ENCODE measurements around the gene SLC26A4. TPM values are rescaled to one million over a fixed set of nuclear protein-coding genes. Genes with fewer than 3 reads are reported as not detected.

Gene SLC26A4
- total RNA-seq, 1 donor from 2014 or later, result 0.67 TPM

GRCh38 chr7:107659666-107660065 is 962 bp upstream of the SLC26A4 start:
- DNase-seq (ENCODE audit: low spot score), result no peak

DNA sequence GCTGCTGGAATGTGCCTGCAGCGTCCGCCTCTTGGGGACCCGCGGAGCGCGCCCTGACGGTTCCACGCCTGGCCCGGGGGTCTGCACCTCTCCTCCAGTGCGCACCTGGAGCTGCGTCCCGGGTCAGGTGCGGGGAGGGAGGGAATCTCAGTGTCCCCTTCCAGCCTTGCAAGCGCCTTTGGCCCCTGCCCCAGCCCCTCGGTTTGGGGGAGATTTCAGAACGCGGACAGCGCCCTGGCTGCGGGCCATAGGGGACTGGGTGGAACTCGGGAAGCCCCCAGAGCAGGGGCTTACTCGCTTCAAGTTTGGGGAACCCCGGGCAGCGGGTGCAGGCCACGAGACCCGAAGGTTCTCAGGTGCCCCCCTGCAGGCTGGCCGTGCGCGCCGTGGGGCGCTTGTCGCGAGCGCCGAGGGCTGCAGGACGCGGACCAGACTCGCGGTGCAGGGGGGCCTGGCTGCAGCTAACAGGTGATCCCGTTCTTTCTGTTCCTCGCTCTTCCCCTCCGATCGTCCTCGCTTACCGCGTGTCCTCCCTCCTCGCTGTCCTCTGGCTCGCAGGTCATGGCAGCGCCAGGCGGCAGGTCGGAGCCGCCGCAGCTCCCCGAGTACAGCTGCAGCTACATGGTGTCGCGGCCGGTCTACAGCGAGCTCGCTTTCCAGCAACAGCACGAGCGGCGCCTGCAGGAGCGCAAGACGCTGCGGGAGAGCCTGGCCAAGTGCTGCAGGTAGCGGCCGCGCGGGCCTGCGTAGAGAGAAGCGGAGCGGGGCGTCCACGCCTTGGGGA is 645 bp downstream of the SLC26A4 start:
- no peak for DNase-seq (ENCODE audit: low spot score)

GRCh38 chr7:107661865-107662379 is 1.3 kb downstream of the SLC26A4 start:
- DNase-seq (ENCODE audit: low spot score), result no peak

DNA sequence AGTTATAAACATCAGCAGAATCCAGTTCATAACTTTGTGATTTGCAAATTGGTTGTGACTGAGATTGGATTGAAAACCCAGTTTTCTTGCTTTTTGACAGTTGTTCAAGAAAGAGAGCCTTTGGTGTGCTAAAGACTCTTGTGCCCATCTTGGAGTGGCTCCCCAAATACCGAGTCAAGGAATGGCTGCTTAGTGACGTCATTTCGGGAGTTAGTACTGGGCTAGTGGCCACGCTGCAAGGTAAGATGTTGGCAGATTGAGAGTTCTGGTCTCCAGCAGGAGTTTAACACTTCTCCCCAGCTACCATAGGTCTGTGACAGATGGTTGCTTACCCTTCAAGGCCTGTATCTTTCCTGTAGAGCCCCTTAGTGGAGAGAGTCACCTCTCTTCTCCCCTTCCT is 2.6 kb downstream of the SLC26A4 start:
- no peak for DNase-seq (ENCODE audit: low spot score)

GRCh38 chr7:107666790-107667189 is 6.2 kb downstream of the SLC26A4 start:
- no peak for DNase-seq (ENCODE audit: low spot score)

- no peak for DNase-seq (ENCODE audit: low spot score)
Measured at GRCh38 chr7:107667341-107667740, 6.7 kb downstream of the SLC26A4 start.

DNA sequence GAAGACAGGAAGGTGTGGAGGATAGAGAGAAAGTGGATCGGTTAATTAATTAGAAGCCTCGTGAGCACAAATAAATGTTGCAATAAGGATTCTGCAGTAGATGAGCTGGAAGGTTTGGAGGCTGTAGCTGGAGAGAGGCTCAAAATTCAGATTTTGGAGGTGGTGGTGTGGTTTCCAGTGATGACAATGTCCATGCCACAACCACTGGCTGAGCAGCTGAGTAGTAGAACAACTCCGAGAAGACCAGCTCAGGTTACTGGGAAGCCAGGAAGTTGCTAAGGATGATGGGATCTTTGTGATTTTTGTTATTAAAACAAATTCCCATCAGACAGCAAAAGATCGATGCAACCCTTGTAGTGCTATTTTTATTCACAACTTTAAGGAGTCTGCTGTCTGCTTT is 7.7 kb downstream of the SLC26A4 start:
- DNase-seq (ENCODE audit: low spot score), result no peak

DNA sequence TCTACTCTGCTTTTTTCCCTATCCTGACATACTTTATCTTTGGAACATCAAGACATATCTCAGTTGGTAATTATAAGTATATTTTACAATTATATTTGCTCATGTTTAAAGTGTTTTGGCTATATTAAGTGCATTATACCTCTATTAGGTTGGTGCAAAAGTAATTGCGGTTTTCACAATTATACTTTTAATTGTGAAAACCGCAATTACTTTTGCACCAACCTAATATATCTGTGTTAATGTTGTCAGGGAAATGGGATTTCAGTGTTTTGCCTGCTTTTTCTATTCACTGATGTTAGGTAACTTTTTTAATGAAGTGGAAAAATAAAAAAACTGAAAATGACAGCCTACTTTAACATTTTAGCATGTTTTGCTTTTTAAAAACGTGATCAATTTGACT is 11.6 kb downstream of the SLC26A4 start:
- no peak for DNase-seq (ENCODE audit: low spot score)

DNA sequence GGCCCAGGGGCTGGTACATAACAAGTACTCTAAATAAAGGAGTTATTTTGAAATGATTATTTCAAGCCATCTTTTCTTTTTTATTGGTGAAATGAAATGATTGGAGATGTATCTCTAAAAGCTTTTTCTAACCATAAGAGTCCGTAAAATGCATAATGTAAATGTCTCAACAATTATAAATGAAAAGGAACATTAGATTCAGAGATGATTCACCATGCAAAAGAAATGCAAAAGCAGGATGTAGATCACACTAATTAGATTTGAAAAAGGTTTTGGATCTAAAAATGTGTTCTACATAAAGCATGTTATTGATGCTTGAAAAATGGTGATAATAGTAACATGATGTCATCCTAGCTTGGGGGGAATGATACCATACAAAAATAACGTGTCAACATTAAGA is 15.6 kb downstream of the SLC26A4 start:
- no peak for DNase-seq (ENCODE audit: low spot score)

DNA sequence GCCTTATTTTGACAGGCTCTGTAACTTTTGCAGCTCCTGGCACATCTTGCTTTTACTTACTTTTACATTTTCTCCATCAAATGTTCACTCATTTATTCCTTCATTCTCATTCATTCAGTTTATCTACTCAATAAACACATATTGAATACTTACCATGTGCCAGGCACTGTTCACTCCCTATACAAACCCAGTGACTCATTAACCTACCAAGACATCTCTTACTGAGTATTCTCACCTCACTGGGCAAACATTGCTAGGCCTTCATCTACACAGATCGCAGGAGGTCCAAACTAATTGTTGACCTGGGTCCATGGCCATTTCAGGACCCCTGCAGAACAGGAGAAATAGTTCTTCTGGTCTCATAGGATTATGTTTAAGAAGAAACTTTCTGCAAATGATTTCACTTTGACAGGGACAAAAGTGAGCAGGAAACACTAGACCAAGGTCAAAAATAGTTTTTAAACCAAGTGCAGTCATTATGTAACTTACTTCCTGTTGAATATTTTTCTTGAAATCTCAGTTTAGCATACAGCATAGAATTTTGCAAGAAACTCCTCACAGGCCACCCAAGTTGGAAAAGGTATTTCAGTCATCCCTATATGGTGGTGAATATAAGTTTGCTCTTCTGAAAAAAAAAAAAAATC is 17.6 kb downstream of the SLC26A4 start:
- no peak for DNase-seq (ENCODE audit: low spot score)

GRCh38 chr7:107680478-107680877 is 19.9 kb downstream of the SLC26A4 start:
- no peak for DNase-seq (ENCODE audit: low spot score)

DNA sequence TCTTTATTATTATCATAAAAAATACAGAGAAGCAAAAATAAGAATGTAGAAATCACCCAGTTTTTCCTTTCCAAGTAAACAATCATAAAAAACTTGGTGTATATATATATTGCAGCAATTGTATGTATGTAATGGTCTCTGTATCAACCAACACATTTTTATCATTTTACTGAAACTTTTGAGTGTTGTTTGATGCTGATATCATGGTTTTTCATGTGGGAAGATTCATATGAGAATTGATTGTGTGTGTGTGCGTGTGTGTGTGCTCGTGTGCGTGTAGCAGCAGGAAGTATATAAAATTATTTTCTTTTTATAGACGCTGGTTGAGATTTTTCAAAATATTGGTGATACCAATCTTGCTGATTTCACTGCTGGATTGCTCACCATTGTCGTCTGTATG is 22.3 kb downstream of the SLC26A4 start:
- DNase-seq (ENCODE audit: low spot score), result no peak

GRCh38 chr7:107684287-107684686 is 23.7 kb downstream of the SLC26A4 start:
- no peak for DNase-seq (ENCODE audit: low spot score)

DNA sequence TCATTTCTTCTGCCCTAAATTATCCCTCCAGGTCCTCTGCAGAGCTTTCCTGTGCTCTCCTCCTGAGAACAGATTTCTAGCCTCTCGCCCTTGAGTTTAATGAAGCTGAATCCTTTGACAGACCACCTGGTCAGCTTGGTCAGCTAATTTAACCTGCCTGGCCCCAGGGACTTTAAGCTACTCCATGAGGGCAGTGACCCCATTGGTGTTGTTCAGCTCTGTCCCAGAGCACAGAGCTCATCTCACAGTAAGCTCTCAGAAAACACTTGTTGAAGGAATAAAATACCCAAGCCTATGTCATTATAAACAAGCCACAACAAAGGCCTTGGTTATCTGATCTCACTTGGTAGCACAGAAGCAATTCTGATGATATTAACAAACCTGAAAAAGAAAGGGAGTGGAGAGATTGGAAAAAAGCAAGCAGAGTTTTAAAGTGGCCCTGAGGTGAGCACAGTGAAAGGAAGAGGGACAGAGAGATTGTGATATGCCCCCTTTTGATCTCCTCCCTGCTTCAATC is 24.4 kb downstream of the SLC26A4 start:
- no peak for DNase-seq (ENCODE audit: low spot score)

DNA sequence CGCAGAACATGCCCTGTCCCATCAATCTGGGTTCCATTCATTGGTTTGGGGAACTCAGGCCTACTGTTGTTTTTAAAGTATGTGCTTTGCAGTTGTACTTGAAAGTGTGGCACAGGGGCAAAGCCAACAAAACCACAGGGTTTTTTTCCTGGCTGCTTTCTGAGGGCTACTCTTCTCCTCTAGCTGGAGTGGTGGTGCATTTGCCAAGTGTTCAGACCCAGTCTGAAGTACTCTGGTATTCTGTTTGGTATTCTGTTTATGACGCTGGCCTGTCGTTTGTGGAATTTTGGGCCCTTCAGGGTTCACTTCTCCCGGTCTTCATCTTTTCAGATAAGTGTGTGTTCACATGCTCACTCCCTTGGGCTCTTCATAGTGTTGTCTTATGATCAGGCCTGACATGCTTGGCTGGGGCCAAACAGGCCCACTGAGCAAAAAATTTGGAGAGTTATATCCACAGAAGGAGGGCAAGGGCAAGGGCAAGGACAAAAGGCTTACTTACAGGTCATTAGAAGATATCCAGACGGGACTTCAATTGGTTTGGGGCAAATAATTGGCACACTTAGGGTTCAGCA is 26.3 kb downstream of the SLC26A4 start:
- no peak for DNase-seq (ENCODE audit: low spot score)

- DNase-seq (ENCODE audit: low spot score), result no peak
Measured at GRCh38 chr7:107687656-107688055, 27.0 kb downstream of the SLC26A4 start.

DNA sequence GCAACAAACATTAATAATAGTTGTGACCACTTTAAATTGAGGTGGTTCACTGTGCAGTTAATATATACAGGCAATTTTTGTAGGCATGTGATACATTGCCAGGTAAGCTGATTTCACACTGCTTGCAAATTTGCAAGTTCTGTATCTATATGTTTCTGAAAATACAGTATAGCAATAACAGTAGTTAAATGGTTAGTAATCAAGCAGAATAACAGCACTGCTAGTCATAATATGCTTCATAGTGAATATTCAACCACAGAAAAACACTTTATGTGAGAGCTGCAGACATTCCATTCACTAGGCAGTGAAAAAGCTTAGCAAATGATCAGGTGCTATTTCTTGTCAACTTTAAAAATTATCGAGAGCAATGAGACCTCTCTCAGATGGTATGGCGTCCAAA is 28.9 kb downstream of the SLC26A4 start:
- no peak for DNase-seq (ENCODE audit: low spot score)

DNA sequence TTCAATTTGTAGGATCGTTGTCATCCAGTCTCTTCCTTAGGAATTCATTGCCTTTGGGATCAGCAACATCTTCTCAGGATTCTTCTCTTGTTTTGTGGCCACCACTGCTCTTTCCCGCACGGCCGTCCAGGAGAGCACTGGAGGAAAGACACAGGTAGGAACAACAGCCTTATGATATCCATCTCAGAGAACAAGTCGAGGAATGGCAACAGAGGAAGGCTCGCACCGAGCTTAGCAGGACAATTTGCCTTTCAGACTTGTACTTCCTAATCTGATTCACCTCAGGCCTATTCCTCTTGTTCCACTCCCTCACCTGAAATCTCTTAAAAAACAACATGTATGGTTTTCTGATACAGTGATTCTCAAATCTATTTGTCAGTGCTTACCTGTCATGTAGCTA is 29.5 kb downstream of the SLC26A4 start:
- no peak for DNase-seq (ENCODE audit: low spot score)

DNA sequence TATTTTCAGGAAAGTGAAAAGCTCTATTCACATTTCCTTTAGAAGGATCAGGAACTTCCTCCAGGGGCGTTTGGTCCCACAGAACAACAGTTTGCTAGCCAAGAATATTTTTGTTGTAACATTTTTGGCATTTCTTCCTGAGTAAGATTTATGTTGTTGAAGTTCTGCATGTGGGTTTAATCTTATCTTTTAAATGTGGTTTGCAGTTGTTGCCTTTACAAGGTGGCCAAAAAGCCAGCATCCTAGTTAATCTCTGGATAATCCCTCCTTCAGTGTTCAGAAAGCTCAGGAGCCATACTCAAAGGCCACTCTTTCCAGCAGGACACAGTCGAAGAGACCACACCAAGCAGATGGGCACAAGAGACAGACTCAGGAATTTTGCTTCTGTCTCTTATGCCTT is 30.0 kb downstream of the SLC26A4 start:
- DNase-seq (ENCODE audit: low spot score), result no peak

DNA sequence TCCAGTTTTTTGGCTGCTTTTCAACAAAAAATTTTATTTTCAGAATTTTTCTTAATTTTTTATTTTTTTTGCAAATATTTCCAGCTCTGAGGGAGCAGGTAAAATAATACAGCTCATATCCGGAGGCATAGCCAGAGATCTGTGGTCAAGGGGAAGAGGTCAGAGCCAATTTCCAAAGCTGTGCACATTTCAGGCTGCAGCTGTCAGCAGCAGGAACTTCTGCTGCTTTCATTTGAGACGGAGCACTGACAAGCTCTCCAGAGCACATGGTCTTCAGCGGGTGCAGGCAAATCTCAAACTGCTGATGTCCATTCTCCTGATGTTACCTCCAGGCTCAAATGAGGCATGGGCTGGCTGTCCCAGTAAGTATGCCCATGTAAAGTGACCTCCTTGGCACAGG is 31.1 kb downstream of the SLC26A4 start:
- no peak for DNase-seq (ENCODE audit: low spot score)

- DNase-seq (ENCODE audit: low spot score), result no peak
Measured at GRCh38 chr7:107692501-107692900, 31.9 kb downstream of the SLC26A4 start.

- no peak for DNase-seq (ENCODE audit: low spot score)
Measured at GRCh38 chr7:107693396-107693795, 32.8 kb downstream of the SLC26A4 start.
